Omental fat pad (tissue), 4 donors: Measurements from ENCODE around the gene TMEM217. TPM values are rescaled to one million over a fixed set of nuclear protein-coding genes. Genes with fewer than 3 reads are reported as not detected.
"Not testable (repeated sequence)": the region's sequence is repeated elsewhere in the genome, so short reads cannot be mapped to it uniquely, and the experiment has no call there.

Experiments
- ATAC-seq: fragments of 150-250 bp; one replicate; pipeline ENCODE4 v1.9.1; 2016; ENCODE audit warnings: mild to moderate bottlenecking, moderate library complexity; ENCODE audit not compliant: low FRiP score
- DNase-seq: peaks from one replicate; pipeline ENCODE4 v3.0.0-alpha.2; 2019; ENCODE audit warnings: low spot score
- total RNA-seq, 4 donors: library from RNA; depleted of rRNA; stranded (reverse); fragments of >200 nt; gene quantifications; one replicate each; pipeline ENCODE4 v1.1.0, GENCODE V29; 2016
- TF ChIP-seq, protein P1 (sequence below), 3 donors: fragments of 450-650 bp; IDR thresholded peaks; one replicate each; pipeline ENCODE4 v1.5.1; 2016 to 2017; ENCODE audit warnings: antibody characterized with exemption in 3 of 3, mild to moderate bottlenecking in 3 of 3, moderate library complexity in 2 of 3

Gene TMEM217
- total RNA-seq, 4 donors from 2014 or later: 1.1 to 4.7 (median 2.7) TPM

DNA sequence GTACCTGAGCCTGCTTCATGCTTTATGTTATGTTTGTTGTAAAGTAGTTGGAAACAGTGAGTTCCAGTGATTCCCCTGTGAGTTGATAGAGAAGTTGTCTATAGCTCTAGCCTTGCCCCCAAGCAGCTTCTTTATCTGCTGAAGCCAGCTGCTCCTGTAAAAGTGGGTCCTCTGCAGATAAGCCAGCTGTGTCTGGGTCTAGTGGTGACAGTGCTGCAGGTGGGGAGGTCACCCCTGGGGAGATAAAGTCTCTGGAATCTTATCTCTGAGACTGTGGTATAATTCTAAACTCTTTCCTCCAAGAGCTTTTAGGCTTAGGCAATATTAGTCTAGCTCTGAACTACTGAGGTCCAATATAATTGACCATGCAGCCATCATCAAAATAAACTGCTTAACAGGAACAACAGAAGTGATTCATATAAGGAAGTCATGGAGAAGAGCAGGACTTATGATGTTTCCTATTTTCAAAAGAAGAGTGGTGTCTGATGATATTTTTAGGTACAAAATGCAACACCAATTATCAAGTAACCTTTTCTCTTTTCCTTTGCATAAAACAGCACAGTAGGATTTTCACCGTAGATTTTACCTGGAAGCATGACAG, 44.2 kb upstream of the TMEM217 start:
- DNase-seq (no peak), ATAC-seq (no peak)
- TF ChIP-seq, protein P1, sequence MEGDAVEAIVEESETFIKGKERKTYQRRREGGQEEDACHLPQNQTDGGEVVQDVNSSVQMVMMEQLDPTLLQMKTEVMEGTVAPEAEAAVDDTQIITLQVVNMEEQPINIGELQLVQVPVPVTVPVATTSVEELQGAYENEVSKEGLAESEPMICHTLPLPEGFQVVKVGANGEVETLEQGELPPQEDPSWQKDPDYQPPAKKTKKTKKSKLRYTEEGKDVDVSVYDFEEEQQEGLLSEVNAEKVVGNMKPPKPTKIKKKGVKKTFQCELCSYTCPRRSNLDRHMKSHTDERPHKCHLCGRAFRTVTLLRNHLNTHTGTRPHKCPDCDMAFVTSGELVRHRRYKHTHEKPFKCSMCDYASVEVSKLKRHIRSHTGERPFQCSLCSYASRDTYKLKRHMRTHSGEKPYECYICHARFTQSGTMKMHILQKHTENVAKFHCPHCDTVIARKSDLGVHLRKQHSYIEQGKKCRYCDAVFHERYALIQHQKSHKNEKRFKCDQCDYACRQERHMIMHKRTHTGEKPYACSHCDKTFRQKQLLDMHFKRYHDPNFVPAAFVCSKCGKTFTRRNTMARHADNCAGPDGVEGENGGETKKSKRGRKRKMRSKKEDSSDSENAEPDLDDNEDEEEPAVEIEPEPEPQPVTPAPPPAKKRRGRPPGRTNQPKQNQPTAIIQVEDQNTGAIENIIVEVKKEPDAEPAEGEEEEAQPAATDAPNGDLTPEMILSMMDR (IDR thresholded peaks at IDR 0.05): no peak

DNA sequence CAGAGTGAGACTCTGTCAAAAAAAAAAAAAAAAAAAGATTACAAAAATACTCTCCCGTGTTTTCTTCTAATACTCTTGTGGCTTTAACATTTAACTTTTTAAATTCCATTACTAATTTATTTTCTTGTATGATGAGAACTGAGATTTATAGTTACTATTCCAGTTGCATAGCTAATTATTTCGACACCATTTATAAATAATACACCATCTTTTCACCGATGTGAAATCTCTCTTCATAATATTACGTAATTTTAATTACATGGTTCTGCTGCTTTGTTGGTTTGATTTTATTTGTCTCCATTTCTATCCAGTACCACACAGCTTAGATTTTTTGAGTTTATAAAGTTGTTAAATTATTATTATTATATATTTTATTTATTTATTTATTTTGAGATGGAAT, 42.0 kb upstream of the TMEM217 start:
- TF ChIP-seq, protein P1 (IDR thresholded peaks at IDR 0.05): no peak
- DNase-seq (no peak), ATAC-seq (no peak)

GRCh38 chr6:37298958-37299357, 41.0 kb upstream of the TMEM217 start:
- ATAC-seq: no peak
- DNase-seq: no peak
- TF ChIP-seq, protein P1 (IDR thresholded peaks at IDR 0.05): no peak

DNA sequence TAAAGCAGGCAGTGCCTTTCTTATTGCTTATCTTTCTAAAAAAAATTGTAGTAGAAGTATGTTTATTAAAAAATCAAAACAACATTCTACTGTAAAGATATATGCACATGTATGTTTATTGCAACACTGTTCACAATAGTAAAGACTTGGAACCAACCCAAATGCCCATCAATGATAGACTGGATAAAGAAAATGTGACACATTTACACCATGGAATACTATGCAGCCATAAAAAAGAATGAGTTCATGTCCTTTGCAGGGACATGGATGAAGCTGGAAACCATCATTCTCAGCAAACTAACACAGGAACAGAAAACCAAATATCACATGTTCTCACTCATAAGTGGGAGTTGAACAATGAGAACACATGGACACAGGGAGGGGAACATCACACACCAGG, 39.7 kb upstream of the TMEM217 start:
- not testable (repeated sequence) for ATAC-seq, DNase-seq

DNA sequence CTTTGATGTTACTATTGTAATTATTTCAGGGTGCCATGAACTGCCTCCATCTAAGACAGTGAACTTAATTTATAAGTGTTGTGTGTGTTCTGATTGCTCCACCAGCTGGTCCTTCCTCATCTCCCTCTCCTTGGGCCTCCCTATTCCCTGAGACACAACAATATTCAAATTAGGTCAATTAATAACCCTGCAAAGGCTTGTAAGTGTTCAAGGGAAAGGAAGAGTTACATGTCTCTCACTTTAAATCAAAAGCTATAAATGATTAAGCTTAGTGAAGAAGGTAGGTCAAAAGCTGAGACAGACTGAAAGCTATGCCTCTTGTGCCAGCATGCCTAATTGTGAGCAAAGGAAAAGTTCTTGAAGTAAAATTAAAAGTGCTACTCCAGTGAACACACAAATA, 35.5 kb upstream of the TMEM217 start:
- ATAC-seq: no peak
- DNase-seq: no peak
- TF ChIP-seq, protein P1 (IDR thresholded peaks at IDR 0.05): no peak

- ATAC-seq: no peak
- no peak for DNase-seq
- TF ChIP-seq, protein P1 (IDR thresholded peaks at IDR 0.05): no peak
Measured at GRCh38 chr6:37289931-37290330, 32.0 kb upstream of the TMEM217 start.

DNA sequence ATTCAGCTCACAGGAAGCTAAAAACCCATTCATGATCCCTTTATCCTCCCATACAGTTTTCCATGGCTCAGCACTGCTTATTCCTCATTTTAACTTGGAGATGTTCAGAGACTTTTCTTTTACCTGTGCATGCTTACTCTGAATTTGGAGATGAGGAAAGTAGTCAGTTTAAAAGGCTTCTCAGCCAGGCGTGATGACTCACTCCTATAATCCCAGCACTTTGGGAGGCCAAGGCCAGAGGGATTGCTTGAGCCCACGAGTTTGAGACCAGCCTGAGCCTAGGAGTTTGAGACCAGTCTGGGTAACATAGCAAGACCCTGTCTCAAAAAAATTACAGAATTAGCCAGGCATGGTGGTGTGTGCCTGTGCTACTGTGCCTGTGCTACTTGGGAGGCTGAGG, 30.3 kb upstream of the TMEM217 start:
- no peak for DNase-seq
- TF ChIP-seq, protein P1 (IDR thresholded peaks at IDR 0.05): no peak
- ATAC-seq: no peak
